GM12892 (cell line): ENCODE measurements around the gene UGT2B10.

Experiments used
- POLR2A ChIP-seq: IDR thresholded peaks from 2 replicates; pipeline ENCODE4 v1.6.1; 2011; ENCODE audit warnings: low read depth, low read length, control low read depth
- POLR2AphosphoS5 ChIP-seq: IDR thresholded peaks from 2 replicates; pipeline ENCODE4 v1.6.1; 2011; ENCODE audit warnings: low read depth, low read length, control low read depth
- TAF1 ChIP-seq: IDR thresholded peaks from 2 replicates; pipeline ENCODE4 v1.6.1; 2011; ENCODE audit warnings: low read depth, mild to moderate bottlenecking, control low read depth, low read length, borderline replicate concordance

DNA sequence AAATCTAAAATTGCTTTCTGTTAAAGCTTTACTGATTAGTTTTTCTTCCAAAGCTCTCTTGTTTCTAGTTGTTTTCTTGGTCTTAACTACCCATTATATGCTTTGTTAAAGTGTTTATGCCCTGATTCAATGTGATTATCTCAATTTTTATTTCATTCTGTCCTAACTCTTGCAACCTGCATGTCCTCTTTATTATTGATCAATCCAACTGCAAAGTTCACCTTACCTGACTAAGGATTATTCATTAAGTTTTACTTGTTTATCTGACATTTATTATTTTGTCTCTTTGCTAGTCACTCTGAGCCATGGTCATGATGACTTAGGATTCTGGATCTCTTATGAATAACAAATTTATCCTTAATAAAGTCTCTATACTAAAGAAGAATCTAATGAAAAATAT, 15.8 kb downstream of the UGT2B10 start:
- no peak for TF ChIP-seq POLR2AphosphoS5
- no peak for TF ChIP-seq POLR2A
- TF ChIP-seq TAF1 = no peak
